ENCODE data around the gene OR2T3. TPM values are rescaled to one million over a fixed set of nuclear protein-coding genes. Genes with fewer than 3 reads are reported as not detected.
"Not testable (repeated sequence)": the region's sequence is repeated elsewhere in the genome, so short reads cannot be mapped to it uniquely, and the experiment has no call there.

Gene OR2T3
- not detected for polyA plus RNA-seq (ENCODE audit: insufficient read length)

GRCh38 chr1:248473051-248473450, at the start of gene OR2T3:
TSS of gene OR2T3 (plus strand) at chr1:248473351. CDS start at chr1:248473351, 0 bp downstream.
- not testable (repeated sequence) for DNase-seq (ENCODE audit: low read depth)

- DNase-seq (ENCODE audit: low read depth), result not testable (repeated sequence)
Observed at GRCh38 chr1:248427526-248428191, 45.5 kb upstream of the OR2T3 start.

GRCh38 chr1:248428192-248428533, 45.0 kb upstream of the OR2T3 start:
- not testable (repeated sequence) for DNase-seq (ENCODE audit: low read depth)

- DNase-seq (ENCODE audit: low read depth), result not testable (repeated sequence)
Observed at GRCh38 chr1:248431683-248432082, 41.5 kb upstream of the OR2T3 start.

GRCh38 chr1:248432201-248432600, 41.0 kb upstream of the OR2T3 start:
- DNase-seq (ENCODE audit: low read depth), result not testable (repeated sequence)

- DNase-seq (ENCODE audit: low read depth), result not testable (repeated sequence)
Observed at GRCh38 chr1:248433811-248434415, 39.2 kb upstream of the OR2T3 start.

GRCh38 chr1:248434913-248435312, 38.2 kb upstream of the OR2T3 start:
- DNase-seq (ENCODE audit: low read depth), result not testable (repeated sequence)

- DNase-seq (ENCODE audit: low read depth), result not testable (repeated sequence)
Observed at GRCh38 chr1:248436303-248436702, 36.8 kb upstream of the OR2T3 start.

- not testable (repeated sequence) for DNase-seq (ENCODE audit: low read depth)
Observed at GRCh38 chr1:248438668-248439067, 34.5 kb upstream of the OR2T3 start.

- not testable (repeated sequence) for DNase-seq (ENCODE audit: low read depth)
Observed at GRCh38 chr1:248439283-248439682, 33.9 kb upstream of the OR2T3 start.

- DNase-seq (ENCODE audit: low read depth), result not testable (repeated sequence)
Observed at GRCh38 chr1:248442500-248443277, 30.5 kb upstream of the OR2T3 start.

- not testable (repeated sequence) for DNase-seq (ENCODE audit: low read depth)
Observed at GRCh38 chr1:248444603-248445002, 28.5 kb upstream of the OR2T3 start.

- not testable (repeated sequence) for DNase-seq (ENCODE audit: low read depth)
Observed at GRCh38 chr1:248445399-248445798, 27.8 kb upstream of the OR2T3 start, which contains the start of gene OR2T2. TSS of gene OR2T2 (plus strand) at chr1:248445637. CDS start at chr1:248452798, 7,161 bp downstream.

- DNase-seq (ENCODE audit: low read depth), result not testable (repeated sequence)
Observed at GRCh38 chr1:248448409-248449074, 24.6 kb upstream of the OR2T3 start.

- not testable (repeated sequence) for DNase-seq (ENCODE audit: low read depth)
Observed at GRCh38 chr1:248449821-248450465, 23.2 kb upstream of the OR2T3 start.

- not testable (repeated sequence) for DNase-seq (ENCODE audit: low read depth)
Observed at GRCh38 chr1:248450466-248451145, 22.5 kb upstream of the OR2T3 start.

GRCh38 chr1:248453619-248454018, 19.5 kb upstream of the OR2T3 start:
- not testable (repeated sequence) for DNase-seq (ENCODE audit: low read depth)

GRCh38 chr1:248455045-248455444, 18.1 kb upstream of the OR2T3 start:
- not testable (repeated sequence) for DNase-seq (ENCODE audit: low read depth)

- not testable (repeated sequence) for DNase-seq (ENCODE audit: low read depth)
Observed at GRCh38 chr1:248456635-248457034, 16.5 kb upstream of the OR2T3 start.

- DNase-seq (ENCODE audit: low read depth), result not testable (repeated sequence)
Observed at GRCh38 chr1:248459117-248459516, 14.0 kb upstream of the OR2T3 start.

GRCh38 chr1:248471154-248471553, 2.0 kb upstream of the OR2T3 start:
- DNase-seq (ENCODE audit: low read depth), result no peak
